Kidney (tissue), 14 donors: ENCODE results near the gene CADPS. TPM values are rescaled to one million over a fixed set of nuclear protein-coding genes. Genes with fewer than 3 reads are reported as not detected.

ENCODE experiments used
- DNase-seq, 5 donors: peaks; one replicate each; pipeline ENCODE4 v3.0.0-alpha.2; 2013 to 2020
- FAIRE-seq: peaks from 2 replicates; lab custom pipeline; 2012; peaks lifted over from hg19 to GRCh38; lab: Jason Lieb, UNC
- H3K27ac ChIP-seq, 2 donors: one replicate each; pipeline ENCODE4 v1.7.0; 2013; ENCODE audit warnings: low read depth in 2 of 2, low read length in 2 of 2, inconsistent platforms in 1 of 2
- H3K27me3 ChIP-seq: one replicate; pipeline ENCODE4 v1.7.1; 2013; ENCODE audit warnings: low read length, inconsistent platforms; ENCODE audit not compliant: control insufficient read depth, insufficient read depth
- H3K36me3 ChIP-seq, 3 donors: one replicate each; pipeline versions ENCODE4 v1.7.0 to v1.7.1; 2013; ENCODE audit warnings: low read length in 3 of 3, control low read depth in 1 of 3, inconsistent platforms in 1 of 3; ENCODE audit not compliant: insufficient read depth in 3 of 3, control insufficient read depth in 2 of 3
- H3K4me1 ChIP-seq, 3 donors: one replicate each; pipeline versions ENCODE4 v1.7.0 to v1.7.1; 2013; ENCODE audit warnings: low read length in 3 of 3, inconsistent platforms in 1 of 3, low read depth in 1 of 3; ENCODE audit not compliant: control insufficient read depth in 2 of 3, insufficient read depth in 2 of 3
- H3K4me3 ChIP-seq, 3 donors: one replicate each; pipeline versions ENCODE4 v1.7.0 to v1.8.1; 2013; ENCODE audit warnings: low read length in 3 of 3, control low read depth in 1 of 3, inconsistent platforms in 1 of 3
- H3K9ac ChIP-seq, 3 donors: one replicate each; pipeline versions ENCODE4 v1.7.0 to v1.7.1; 2013; ENCODE audit warnings: low read length in 3 of 3, control low read depth in 1 of 3, inconsistent platforms in 1 of 3
- H3K9me3 ChIP-seq, 3 donors: one replicate each; pipeline versions ENCODE4 v1.7.0 to v1.7.1; 2013; ENCODE audit warnings: low read length in 3 of 3, control low read depth in 1 of 3, inconsistent platforms in 1 of 3; ENCODE audit not compliant: control insufficient read depth in 2 of 3, insufficient read depth in 1 of 3
- intact Hi-C: fragments of 100-400 bp; cut with DNase I; formaldehyde crosslinking; loops from one replicate; pipeline ENCODE4 v1.11.1; 2022
- polyA plus RNA-seq: library from polyadenylated mRNA; stranded (reverse); fragments of 350-450 nt; fragmentation: Illumina TruSeq; extraction: RNeasy Lipid Tissue Mini Kit (QIAGEN cat#74804); gene quantifications from one replicate; pipeline ENCODE4 v1.2.3, GENCODE V29; 2014; ENCODE audit warnings: low read depth, low replicate concordance; ENCODE audit not compliant: insufficient read depth
- total RNA-seq: library from RNA; stranded (reverse); fragmentation: NEBNext Ultra II Directional; extraction: Animal tissue kit (Norgen Biotek cat#: 25700); gene quantifications from one replicate; pipeline ENCODE4 v1.2.1, GENCODE V29; 2021
- TF ChIP-seq, protein P1 (sequence below): IDR thresholded peaks from 3 replicates; pipeline ENCODE4 v1.5.1; 2012; ENCODE audit warnings: mild to moderate bottlenecking, moderate library complexity, borderline replicate concordance; ENCODE audit not compliant: insufficient read depth; ENCODE audit errors: extremely low read depth
- donor health status: control.
- donor health status: control.
- donor health status: control.
- donor health status: control.
- donor health status: control.
- donor health status: DM: yes; HTN: yes; CAD: no.
- donor health status: Normal renal cell carcinoma (clear cell type).

The CADPS gene
- total and polyA plus RNA-seq, 2 donors from 2014 or later = 0.98 TPM; not detected in 1

DNA sequence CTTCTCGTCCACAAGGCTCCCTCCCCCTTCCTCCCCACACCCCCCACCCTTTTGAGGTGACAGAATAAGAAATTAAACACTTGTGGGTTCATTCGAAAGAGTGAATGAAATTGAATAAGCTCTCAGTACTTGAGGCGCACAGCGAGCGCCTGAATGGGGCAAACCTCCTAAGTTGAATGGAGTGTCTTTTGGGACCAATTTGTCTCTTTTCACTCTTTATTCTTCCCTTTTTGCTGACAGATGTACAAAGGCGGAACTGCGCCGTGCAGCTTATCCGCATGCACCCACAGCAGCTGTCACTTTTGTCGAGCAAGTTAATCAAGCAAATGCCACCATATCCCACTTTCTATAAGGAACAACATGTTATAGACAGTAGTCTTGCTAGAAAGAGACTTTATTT is 454.0 kb downstream of the CADPS start:
- intact Hi-C loops = no loop called here
- FAIRE-seq = no peak
- no peak overlapping the region for H3K9ac ChIP-seq
- DNase-seq = no peak
- H3K36me3 ChIP-seq = no peaks in the 10 kb centered on the region
- no peaks in the 10 kb centered on the region for H3K4me1 ChIP-seq
- no peaks in the 10 kb centered on the region for H3K9me3 ChIP-seq
- no peaks in the 10 kb centered on the region for H3K27me3 ChIP-seq
- no peak overlapping the region for H3K4me3 ChIP-seq
- no peak overlapping the region for H3K27ac ChIP-seq
- TF ChIP-seq, protein P1, sequence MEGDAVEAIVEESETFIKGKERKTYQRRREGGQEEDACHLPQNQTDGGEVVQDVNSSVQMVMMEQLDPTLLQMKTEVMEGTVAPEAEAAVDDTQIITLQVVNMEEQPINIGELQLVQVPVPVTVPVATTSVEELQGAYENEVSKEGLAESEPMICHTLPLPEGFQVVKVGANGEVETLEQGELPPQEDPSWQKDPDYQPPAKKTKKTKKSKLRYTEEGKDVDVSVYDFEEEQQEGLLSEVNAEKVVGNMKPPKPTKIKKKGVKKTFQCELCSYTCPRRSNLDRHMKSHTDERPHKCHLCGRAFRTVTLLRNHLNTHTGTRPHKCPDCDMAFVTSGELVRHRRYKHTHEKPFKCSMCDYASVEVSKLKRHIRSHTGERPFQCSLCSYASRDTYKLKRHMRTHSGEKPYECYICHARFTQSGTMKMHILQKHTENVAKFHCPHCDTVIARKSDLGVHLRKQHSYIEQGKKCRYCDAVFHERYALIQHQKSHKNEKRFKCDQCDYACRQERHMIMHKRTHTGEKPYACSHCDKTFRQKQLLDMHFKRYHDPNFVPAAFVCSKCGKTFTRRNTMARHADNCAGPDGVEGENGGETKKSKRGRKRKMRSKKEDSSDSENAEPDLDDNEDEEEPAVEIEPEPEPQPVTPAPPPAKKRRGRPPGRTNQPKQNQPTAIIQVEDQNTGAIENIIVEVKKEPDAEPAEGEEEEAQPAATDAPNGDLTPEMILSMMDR = no peak

DNA sequence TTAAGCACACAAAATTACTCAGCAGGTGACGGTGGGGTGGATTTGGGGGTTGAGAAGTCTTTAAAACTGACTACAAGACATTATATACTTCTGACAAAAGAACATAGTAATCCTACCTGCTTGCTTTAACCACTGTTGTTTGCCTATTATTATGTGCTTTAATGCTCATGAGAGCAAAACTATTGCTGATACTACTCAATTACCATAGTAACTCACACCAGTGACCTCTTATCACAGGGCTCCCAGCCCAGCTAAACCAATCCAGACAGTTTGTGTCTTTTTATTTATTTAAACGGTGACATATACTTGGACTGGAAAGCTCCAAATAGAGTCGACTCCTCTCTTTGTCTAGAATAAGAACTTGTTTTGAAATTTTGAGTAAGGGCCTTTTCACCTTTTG is 459.1 kb downstream of the CADPS start:
- H3K9me3 ChIP-seq = no peaks in the 10 kb centered on the region
- intact Hi-C loops = no loop called here
- no peak for DNase-seq
- no peak overlapping the region for H3K27ac ChIP-seq
- TF ChIP-seq, protein P1 = no peak
- no peaks in the 10 kb centered on the region for H3K27me3 ChIP-seq
- FAIRE-seq = no peak
- H3K4me3 ChIP-seq = no peak overlapping the region
- H3K4me1 ChIP-seq = no peaks in the 10 kb centered on the region
- no peaks in the 10 kb centered on the region for H3K36me3 ChIP-seq
- H3K9ac ChIP-seq = no peak overlapping the region

DNA sequence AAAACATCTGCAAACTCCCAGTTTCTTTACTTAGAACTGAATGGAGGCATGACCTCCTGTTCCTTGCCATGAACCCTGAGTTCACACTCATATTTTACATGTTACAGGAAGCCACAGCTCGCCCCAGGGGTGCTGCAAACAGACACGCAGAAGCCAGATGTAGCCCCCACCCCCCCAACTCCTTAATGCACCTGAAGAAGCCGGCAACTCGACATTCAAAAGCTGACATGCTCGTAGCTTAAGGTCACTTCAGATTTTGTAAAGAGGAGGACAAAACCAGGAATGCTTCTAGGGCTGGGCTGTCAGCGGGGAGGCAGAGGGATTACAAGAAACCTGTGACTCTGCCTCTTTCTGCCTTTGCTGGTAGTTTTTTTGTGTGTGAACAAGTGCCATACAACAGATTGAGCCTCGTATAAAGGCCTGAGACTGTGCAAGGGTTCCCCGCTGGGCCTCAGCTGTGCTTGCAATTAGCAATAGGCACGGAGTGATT is 459.9 kb downstream of the CADPS start:
- TF ChIP-seq, protein P1 = no peak
- no peaks in the 10 kb centered on the region for H3K36me3 ChIP-seq
- intact Hi-C loops = no loop called here
- H3K4me3 ChIP-seq = no peak overlapping the region
- no peaks in the 10 kb centered on the region for H3K27me3 ChIP-seq
- no peak for DNase-seq
- H3K27ac ChIP-seq = no peak overlapping the region
- H3K9ac ChIP-seq = no peak overlapping the region
- no peaks in the 10 kb centered on the region for H3K9me3 ChIP-seq
- no peak for FAIRE-seq
- no peaks in the 10 kb centered on the region for H3K4me1 ChIP-seq

DNA sequence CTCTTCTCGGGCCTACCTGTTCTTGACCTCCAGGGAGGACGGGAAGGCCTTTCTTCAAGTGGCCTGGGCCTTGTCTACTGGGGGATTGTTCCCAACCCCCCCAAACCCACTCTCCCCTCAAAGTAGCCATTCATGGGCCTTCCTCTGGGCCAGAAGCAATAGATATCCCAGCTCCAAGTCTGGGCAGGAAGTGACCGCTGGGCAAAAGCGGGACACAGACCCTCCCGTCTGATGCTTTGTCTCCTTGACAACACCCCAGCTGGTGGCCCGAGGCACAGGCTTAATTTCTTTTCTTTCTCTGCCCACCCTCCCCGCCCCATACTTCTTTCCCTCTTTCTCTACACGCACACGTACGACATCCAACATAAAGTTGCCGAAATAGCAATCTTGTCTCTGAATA is 460.4 kb downstream of the CADPS start:
- no peak overlapping the region for H3K9ac ChIP-seq
- TF ChIP-seq, protein P1 = no peak
- no peak overlapping the region for H3K27ac ChIP-seq
- H3K9me3 ChIP-seq = no peaks in the 10 kb centered on the region
- no peak for FAIRE-seq
- no peaks in the 10 kb centered on the region for H3K36me3 ChIP-seq
- no peak overlapping the region for H3K4me3 ChIP-seq
- no peaks in the 10 kb centered on the region for H3K4me1 ChIP-seq
- intact Hi-C loops = no loop called here
- peak in 3 of 5 donors; percentile 7 to 30 (median 19) for DNase-seq
- H3K27me3 ChIP-seq = no peaks in the 10 kb centered on the region
